T-cell (primary cell): ENCODE data around the gene H2AZ2. TPM values are rescaled to one million over a fixed set of nuclear protein-coding genes. Genes with fewer than 3 reads are reported as not detected.

ENCODE experiments used
- ATAC-seq, 4 experiments: fragments of 200-7000 bp in 3 of 4; fragments of 150-1000 bp in 1 of 4; cut with Tn5 transposase; replicated peaks in 1 of 4; 1 replicate in 3 of 4; 2 replicates in 1 of 4; pipeline ENCODE4 v1.10.0; 2021; ENCODE audit warnings: moderate library complexity in 3 of 4, mild to moderate bottlenecking in 2 of 4, moderate number of reproducible peaks in 1 of 4
- CTCF ChIA-PET, 2 donors: fragments of 300-600 bp; sonication (Branson Sonifier 250); formaldehyde crosslinking; loops; one replicate each; lab custom pipeline; 2022; ENCODE audit warnings: antibody characterized with exemption in 2 of 2; lab: Charles Lee
- POLR2A ChIA-PET, 2 donors: fragments of 300-600 bp; sonication (Branson Sonifier 250); formaldehyde crosslinking; loops; one replicate each; lab custom pipeline; 2022; ENCODE audit warnings: antibody characterized with exemption in 2 of 2; lab: Charles Lee
- DNase-seq, 35 experiments: peaks; one replicate each; pipeline versions ENCODE4 v3.0.0 to v3.0.0-alpha.2; 2013 to 2023
- H3K27ac ChIP-seq: one replicate; pipeline ENCODE4 v1.5.1; 2013; ENCODE audit warnings: low read length
- H3K27me3 ChIP-seq, 2 experiments: replicated peaks in 1 of 2; 1 replicate in 1 of 2; 2 replicates in 1 of 2; pipeline versions ENCODE4 v1.6.1 to v1.7.0; 2013; ENCODE audit warnings: low read length in 1 of 2, mixed read lengths in 1 of 2; ENCODE audit not compliant: control insufficient read depth in 2 of 2, insufficient read depth in 2 of 2; ENCODE audit errors: extremely low read depth in 1 of 2
- H3K36me3 ChIP-seq, 2 donors: 1 replicate in 1 of 2; 2 replicates in 1 of 2; pipeline versions ENCODE4 v1.6.1 to v1.7.0; 2013; ENCODE audit warnings: low read length in 1 of 2; ENCODE audit not compliant: control insufficient read depth in 2 of 2, insufficient read depth in 1 of 2; ENCODE audit errors: extremely low read depth in 1 of 2
- H3K4me1 ChIP-seq, 2 experiments: 1 replicate in 1 of 2; 2 replicates in 1 of 2; pipeline versions ENCODE4 v1.6.1 to v1.7.0; 2013; ENCODE audit warnings: low read length in 2 of 2, mixed read lengths in 1 of 2; ENCODE audit not compliant: insufficient read depth in 2 of 2, control insufficient read depth in 1 of 2; ENCODE audit errors: extremely low read depth in 1 of 2
- H3K4me3 ChIP-seq, 2 donors: 1 replicate in 1 of 2; 2 replicates in 1 of 2; pipeline versions ENCODE4 v1.5.1 to v1.7.0; 2013; ENCODE audit warnings: mild to moderate bottlenecking in 2 of 2, low read length in 1 of 2, moderate library complexity in 1 of 2; ENCODE audit not compliant: control insufficient read depth in 1 of 2; ENCODE audit errors: extremely low read depth in 1 of 2
- H3K9me3 ChIP-seq: 2 replicates; pipeline ENCODE4 v1.7.0; 2013
- H3K27ac Mint-ChIP-seq, 2 donors: one replicate each; pipeline ENCODE4 v1.8.0; 2020 to 2021; ENCODE audit warnings: mild to moderate bottlenecking in 2 of 2, mixed read lengths in 2 of 2
- H3K27me3 Mint-ChIP-seq, 2 donors: one replicate each; pipeline ENCODE4 v1.8.0; 2021 to 2022; ENCODE audit warnings: mixed read lengths in 2 of 2
- H3K36me3 Mint-ChIP-seq: one replicate; pipeline ENCODE4 v1.8.0; 2021; ENCODE audit warnings: mixed read lengths
- H3K4me1 Mint-ChIP-seq, 3 donors: one replicate each; pipeline ENCODE4 v1.8.0; 2020 to 2022; ENCODE audit warnings: mixed read lengths in 3 of 3, mild to moderate bottlenecking in 1 of 3
- H3K4me3 Mint-ChIP-seq, 3 donors: one replicate each; pipeline ENCODE4 v1.8.0; 2020 to 2022; ENCODE audit warnings: mild to moderate bottlenecking in 3 of 3, mixed read lengths in 3 of 3, moderate library complexity in 3 of 3
- H3K9me3 Mint-ChIP-seq, 3 donors: one replicate each; pipeline ENCODE4 v1.8.0; 2020 to 2022; ENCODE audit warnings: mixed read lengths in 3 of 3
- WGBS: methylation state at CpG from one replicate; pipeline ENCODE4 v1.1.5; 2013; ENCODE audit warnings: missing lambda C conversion rate; ENCODE audit not compliant: insufficient coverage; 5-methylcytosine and 5-hydroxymethylcytosine counted together
- total RNA-seq, 35 experiments: library from RNA in 6 of 35; stranded (reverse) in 6 of 35; fragments of 120-200 nt in 1 of 35; gene quantifications; one replicate each; pipeline versions ENCODE4 v1.2.1 to v1.2.4 and lab custom pipeline; 2013 to 2026

H2AZ2 gene
- 100 to 1,000 TPM; 151 to 177 (median 158) TPM for total RNA-seq
- total RNA-seq (2013): 167 TPM
- total RNA-seq (lab: John Stamatoyannopoulos, UW): 111 to 304 (median 211) reads per million in 29 experiments

GRCh38 chr7:44847920-44848634, at the start of gene H2AZ2:
TSS of gene H2AZ2 (minus strand) at chr7:44848087. CDS start at chr7:44847971, 116 bp downstream.
- DNase-seq (peak; percentile 98 to 100 (median 99)), ATAC-seq (peak; percentile 79 to 85 (median 82))
- H3K9me3 Mint-ChIP-seq: no peaks in the 10 kb centered on the region
- Histone ChIP-seq H3K36me3 (no peaks in the 10 kb centered on the region), H3K27ac (peak within 1 kb of the TSS; percentile 97), H3K9me3 (no peaks in the 10 kb centered on the region), H3K4me3 (peak within 1 kb of the TSS; percentile 79 to 92), H3K27me3 (no peaks in the 10 kb centered on the region), H3K4me1 (peaks cover 14% of the 10 kb centered on the region in 2 experiments)
- H3K27me3 Mint-ChIP-seq: no peaks in the 10 kb centered on the region
- CTCF ChIA-PET: interaction anchor here in 1 of 2 donors (0.6 to 2.4 kb wide), 10 partner anchors 10 to 287 kb away, joined by 3 to 15 read pairs (median 4); partner anchors contain the start of gene PURB
- H3K4me3 Mint-ChIP-seq: peak within 1 kb of the TSS; percentile 94 to 97 (median 96)
- WGBS: 0% methylated on average over 70 of the region's 70 CpGs
- H3K4me1 Mint-ChIP-seq: peaks cover 27 to 34% (median 34%) of the 10 kb centered on the region in 3 donors
- POLR2A ChIA-PET: interaction anchor here (0.5 to 2.6 kb wide), 17 partner anchors 8 to 275 kb away, joined by 3 to 15 read pairs (median 3); partner anchors contain the start of genes DDX56 (in 1 of the 2), PURB (in 1 of the 2), TBRG4 (in 1 of the 2) and TMED4 (in 1 of the 2)
- H3K36me3 Mint-ChIP-seq: no peaks in the 10 kb centered on the region
- peak within 1 kb of the TSS; percentile 99 for H3K27ac Mint-ChIP-seq

GRCh38 chr7:44897309-44897708, 49.4 kb upstream of the H2AZ2 start:
- ChIA-PET POLR2A (no interaction called here), CTCF (interaction anchor here in 1 of 2 donors (1.4 kb wide), 1 partner anchor 25 kb away, joined by 3 read pairs; no protein-coding TSS in a partner anchor)
- no peak overlapping the region for H3K27ac Mint-ChIP-seq
- peaks cover 1 to 7% of the 10 kb centered on the region in 2 experiments for H3K4me1 ChIP-seq
- no peaks in the 10 kb centered on the region for H3K9me3 ChIP-seq
- ATAC-seq (peak in 1 of 4 experiments; percentile 29), DNase-seq (peak in 1 of 35 experiments; percentile 23)
- no peaks in the 10 kb centered on the region for H3K9me3 Mint-ChIP-seq
- no peaks in the 10 kb centered on the region for H3K36me3 ChIP-seq
- H3K4me3 Mint-ChIP-seq: no peak overlapping the region
- H3K36me3 Mint-ChIP-seq: no peaks in the 10 kb centered on the region
- no peaks in the 10 kb centered on the region for H3K27me3 ChIP-seq
- no peaks in the 10 kb centered on the region for H3K27me3 Mint-ChIP-seq
- WGBS: no CpG with 5 or more reads among the region's 1 CpG
- no peak overlapping the region for H3K27ac ChIP-seq
- no peak overlapping the region for H3K4me3 ChIP-seq
- H3K4me1 Mint-ChIP-seq: peaks cover 13 to 18% (median 15%) of the 10 kb centered on the region in 3 donors

GRCh38 chr7:44894888-44895580, 47.1 kb upstream of the H2AZ2 start:
- Histone ChIP-seq H3K27ac (no peak overlapping the region), H3K27me3 (no peaks in the 10 kb centered on the region), H3K9me3 (no peaks in the 10 kb centered on the region), H3K4me3 (no peak overlapping the region), H3K36me3 (no peaks in the 10 kb centered on the region), H3K4me1 (peaks cover 21 to 24% of the 10 kb centered on the region in 2 experiments)
- no peaks in the 10 kb centered on the region for H3K9me3 Mint-ChIP-seq
- H3K4me3 Mint-ChIP-seq: no peak overlapping the region
- no peaks in the 10 kb centered on the region for H3K36me3 Mint-ChIP-seq
- DNase-seq (no peak), ATAC-seq (no peak)
- H3K4me1 Mint-ChIP-seq: peaks cover 30 to 35% (median 32%) of the 10 kb centered on the region in 3 donors
- POLR2A ChIA-PET: no interaction called here
- 80% methylated on average over 2 of the region's 4 CpGs for WGBS
- H3K27me3 Mint-ChIP-seq: no peaks in the 10 kb centered on the region
- H3K27ac Mint-ChIP-seq: peak overlapping the region in 1 of 2 donors; percentile 15
- CTCF ChIA-PET: interaction anchor here in 1 of 2 donors (0.5 to 0.6 kb wide), 2 partner anchors 8 to 28 kb away, joined by 3 to 5 read pairs; no protein-coding TSS in a partner anchor

GRCh38 chr7:44893710-44894234, 45.9 kb upstream of the H2AZ2 start:
- no peak for DNase-seq
- Mint-ChIP-seq H3K36me3 (no peaks in the 10 kb centered on the region), H3K4me1 (peaks cover 30 to 35% (median 35%) of the 10 kb centered on the region in 3 donors), H3K9me3 (no peaks in the 10 kb centered on the region), H3K27me3 (no peaks in the 10 kb centered on the region), H3K4me3 (no peak overlapping the region), H3K27ac (peak overlapping the region; percentile 12 to 27)
- ChIA-PET POLR2A (no interaction called here), CTCF (no interaction called here)
- Histone ChIP-seq H3K36me3 (no peaks in the 10 kb centered on the region), H3K4me1 (peaks cover 21 to 25% of the 10 kb centered on the region in 2 experiments), H3K27ac (no peak overlapping the region), H3K4me3 (no peak overlapping the region), H3K9me3 (no peaks in the 10 kb centered on the region), H3K27me3 (no peaks in the 10 kb centered on the region)
- 92% methylated on average over 7 of the region's 8 CpGs for WGBS
- no peak for ATAC-seq

- ChIA-PET POLR2A (interaction anchor here (0.5 to 0.7 kb wide), 3 partner anchors 277 to 691 kb away, joined by 3 read pairs; partner anchors contain the start of gene YKT6 (in 1 of the 2)), CTCF (interaction anchor here (0.6 to 1.1 kb wide), 5 partner anchors 23 to 219 kb away, joined by 3 to 7 read pairs (median 3); no protein-coding TSS in a partner anchor)
- Histone ChIP-seq H3K4me3 (peak overlapping the region in 1 of 2 donors; percentile 32), H3K27ac (peak overlapping the region; percentile 84), H3K9me3 (no peaks in the 10 kb centered on the region), H3K4me1 (peaks cover 14 to 28% of the 10 kb centered on the region in 2 experiments), H3K27me3 (no peaks in the 10 kb centered on the region), H3K36me3 (no peaks in the 10 kb centered on the region)
- Mint-ChIP-seq H3K4me3 (peak overlapping the region in 2 of 3 donors; percentile 13 to 54), H3K9me3 (no peaks in the 10 kb centered on the region), H3K36me3 (no peaks in the 10 kb centered on the region), H3K27ac (peak overlapping the region; percentile 96 to 97), H3K4me1 (peaks cover 24 to 32% (median 27%) of the 10 kb centered on the region in 3 donors), H3K27me3 (no peaks in the 10 kb centered on the region)
- 100% methylated on average over 1 of the region's 1 CpG for WGBS
- ATAC-seq (no peak), DNase-seq (no peak)
Measured at GRCh38 chr7:44891791-44892190, 43.9 kb upstream of the H2AZ2 start.
